ENCODE measurements around the gene TRIL.

TRIL gene

GRCh38 chr7:28980451-28981160 is 22.5 kb upstream of the TRIL start:
- no peak for DNase-seq

- no peak for DNase-seq
These were observed 21.6 kb upstream of the TRIL start for GRCh38 chr7:28979776-28980175.

GRCh38 chr7:28977881-28978280 is 19.8 kb upstream of the TRIL start:
- no peak for DNase-seq

GRCh38 chr7:28976022-28976421 is 17.9 kb upstream of the TRIL start:
- no peak for DNase-seq

DNA sequence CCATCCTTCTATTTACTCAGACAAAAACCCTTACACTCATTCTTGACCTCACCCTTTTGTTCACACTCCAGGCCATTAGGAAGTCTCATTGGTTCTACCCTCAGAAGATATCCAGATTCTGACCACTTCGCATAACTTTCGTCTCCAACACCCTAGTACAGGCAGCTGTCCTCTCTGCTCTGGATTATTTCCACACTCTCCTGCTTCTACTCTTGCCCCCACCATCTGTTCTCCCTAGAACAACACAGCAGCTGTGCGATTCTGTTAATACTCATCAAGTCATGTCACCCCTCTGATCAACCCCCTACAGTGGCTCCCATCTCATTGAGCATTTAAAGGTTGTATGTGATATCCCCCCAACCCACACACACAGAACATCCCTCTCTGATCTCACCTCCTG is 15.5 kb upstream of the TRIL start:
- DNase-seq: no peak

GRCh38 chr7:28964056-28964455 is 5.9 kb upstream of the TRIL start:
- DNase-seq: no peak

DNA sequence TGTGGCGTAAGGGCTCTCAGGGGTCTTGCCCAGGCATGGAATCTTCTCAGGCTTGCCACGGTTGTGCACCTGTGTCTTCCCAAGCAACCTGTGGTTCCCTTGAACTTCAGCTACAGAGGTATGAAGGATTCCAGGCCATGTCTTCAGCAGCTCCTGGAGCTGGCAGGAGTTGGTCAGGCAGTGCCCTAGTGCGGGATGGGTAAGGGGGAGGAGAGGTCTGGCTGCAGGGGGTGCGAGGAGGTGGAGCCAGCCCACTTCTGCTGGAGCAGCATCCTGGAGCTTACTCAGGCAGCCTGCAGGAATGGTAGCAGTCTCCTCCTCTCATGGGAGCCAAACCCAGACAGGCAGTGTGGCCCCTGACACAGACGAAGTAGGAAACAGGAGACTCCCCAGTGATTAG is 3.8 kb upstream of the TRIL start:
- no peak for DNase-seq

- DNase-seq: no peak
These were observed 2.1 kb upstream of the TRIL start for GRCh38 chr7:28960071-28960840.

- no peak for DNase-seq
These were observed 834 bp upstream of the TRIL start for GRCh38 chr7:28958980-28959347.

GRCh38 chr7:28957751-28958234 is 337 bp downstream of the TRIL start:
- DNase-seq: no peak

DNA sequence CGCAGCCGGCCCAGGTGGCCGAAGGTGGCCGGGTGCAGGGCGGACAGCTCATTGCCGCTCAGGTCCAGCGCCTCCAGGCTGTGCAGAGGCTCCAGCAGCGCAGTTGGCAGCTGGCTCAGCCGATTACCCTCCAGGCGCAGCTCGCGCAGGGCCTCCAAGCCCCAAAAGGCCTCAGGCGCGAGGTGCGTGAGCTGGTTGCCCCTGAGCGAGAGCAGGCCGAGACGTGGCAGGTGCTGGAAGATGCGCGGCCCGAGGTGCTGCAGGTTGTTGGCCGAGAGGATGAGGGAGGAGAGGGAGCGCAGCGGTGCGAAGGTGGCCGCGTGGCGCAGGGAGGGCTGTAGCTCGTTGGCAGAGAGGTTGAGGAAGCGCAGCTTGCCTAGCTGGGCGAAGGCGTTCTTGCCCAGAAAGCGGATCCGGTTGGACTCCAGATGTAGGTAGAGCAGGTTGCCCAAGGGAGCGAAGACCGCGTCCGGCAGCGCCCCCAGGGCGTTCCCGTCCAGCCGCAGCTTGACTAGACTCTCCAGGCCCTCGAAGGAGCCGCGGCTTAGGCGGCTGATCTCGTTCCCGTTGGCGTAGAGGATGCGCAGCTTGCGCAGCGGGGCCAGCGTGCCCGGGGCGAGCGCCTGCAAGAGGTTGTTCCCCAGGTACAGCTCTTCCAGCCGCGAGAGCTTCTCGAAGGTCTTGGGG is 923 bp downstream of the TRIL start:
- DNase-seq: no peak

DNA sequence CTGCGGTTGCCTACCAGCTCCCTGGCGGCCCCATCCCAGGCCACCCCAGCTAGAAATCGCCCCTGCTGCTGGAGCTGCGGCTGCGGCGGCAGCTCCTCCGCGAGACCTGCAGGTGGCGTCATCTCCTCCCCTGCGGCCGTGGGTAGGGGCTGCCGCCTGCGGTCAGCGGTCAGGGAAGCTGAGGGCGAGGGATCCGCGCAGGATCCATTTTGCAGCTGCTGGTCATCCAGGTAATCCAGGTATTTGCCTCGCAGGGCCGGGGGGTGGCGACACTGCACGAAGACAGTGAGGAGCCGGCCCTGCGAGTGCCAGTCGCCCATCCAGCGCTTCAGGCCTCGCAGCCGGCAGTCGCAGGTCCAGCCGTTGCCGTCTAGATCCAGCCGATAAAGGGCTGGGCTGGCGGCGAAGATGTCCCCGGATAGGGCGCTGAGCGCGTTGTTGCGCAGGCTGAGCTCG is 1.5 kb downstream of the TRIL start:
- no peak for DNase-seq

DNA sequence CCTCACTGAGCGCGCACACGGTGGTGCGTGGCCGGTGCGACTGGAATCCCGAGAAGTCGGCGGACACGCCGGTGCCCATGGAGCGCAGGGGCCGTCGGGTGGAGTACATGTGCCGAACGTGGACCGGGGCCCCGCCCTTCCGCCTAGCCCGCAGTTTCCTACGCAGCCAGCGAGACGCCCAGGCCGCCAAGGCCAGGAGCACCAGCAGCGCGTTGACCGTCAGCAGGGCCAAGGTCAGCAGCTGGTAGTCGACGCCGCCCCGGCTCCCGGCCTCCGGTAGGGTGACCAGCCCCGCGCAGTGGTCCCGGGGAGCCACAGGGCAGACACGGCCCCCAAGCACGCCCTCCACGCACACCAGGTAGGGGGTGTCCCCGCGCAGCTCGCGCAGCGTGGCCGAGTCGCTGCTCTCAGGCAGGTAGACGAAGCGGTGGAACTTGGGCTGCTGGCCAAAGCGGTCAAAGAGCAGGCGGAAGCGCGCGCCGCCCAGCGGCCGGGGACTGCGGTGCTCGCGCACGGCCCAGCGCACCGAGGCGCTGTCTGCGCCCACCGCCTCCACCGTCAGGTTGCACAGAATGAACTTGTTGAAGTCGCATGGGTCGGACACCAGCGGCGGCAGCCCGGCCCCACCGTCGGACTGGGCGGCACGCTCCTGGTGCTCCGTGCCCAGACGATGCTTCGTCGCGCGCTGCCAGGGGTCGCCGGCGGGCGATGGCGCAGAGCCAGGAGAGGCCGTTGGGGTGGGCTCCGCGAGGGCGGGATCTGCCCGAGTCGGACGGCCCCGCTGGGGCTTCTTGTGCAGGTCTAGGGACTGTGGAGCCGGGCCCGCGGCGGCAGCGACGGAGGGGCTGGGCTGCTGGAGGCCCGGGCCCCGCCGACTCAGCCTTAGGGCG is 2.2 kb downstream of the TRIL start:
- DNase-seq: no peak

DNA sequence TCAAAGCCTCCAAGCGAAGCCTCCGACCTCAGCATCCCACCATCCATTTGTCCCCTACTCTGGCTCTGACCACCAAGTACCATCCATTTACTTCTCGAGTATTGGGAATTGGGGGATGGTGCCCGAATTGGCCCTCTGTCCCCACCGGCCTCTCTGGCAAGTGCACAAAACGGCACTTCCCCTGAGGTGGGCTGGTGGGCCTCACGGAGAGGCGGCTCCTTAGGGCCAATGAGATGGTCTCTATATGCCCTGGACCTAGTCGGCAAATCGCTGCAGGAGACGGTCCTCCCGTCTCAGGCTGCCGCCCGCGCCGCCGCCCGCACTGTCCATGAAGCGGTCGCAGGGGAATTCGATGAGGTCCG is 2.8 kb downstream of the TRIL start:
- no peak for DNase-seq

DNA sequence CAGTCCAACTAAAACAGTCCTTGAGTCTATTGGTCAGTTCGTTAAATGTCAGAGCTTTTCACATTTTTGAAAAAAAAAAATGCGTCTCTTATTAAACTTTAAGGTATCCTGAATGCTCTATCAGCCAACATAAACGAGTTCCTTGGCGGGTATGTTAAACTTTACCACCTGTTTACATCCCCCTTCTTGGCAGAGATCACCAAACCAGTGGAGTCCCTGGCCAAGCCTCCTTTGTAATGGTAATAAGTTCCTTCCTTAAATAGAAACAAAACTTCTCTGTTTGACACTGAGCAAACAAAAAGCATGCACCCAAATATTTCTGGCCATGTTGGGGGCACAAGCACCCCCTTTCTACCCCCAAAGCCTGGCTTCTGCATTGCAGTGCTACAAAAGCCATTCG is 3.2 kb downstream of the TRIL start:
- no peak for DNase-seq

DNA sequence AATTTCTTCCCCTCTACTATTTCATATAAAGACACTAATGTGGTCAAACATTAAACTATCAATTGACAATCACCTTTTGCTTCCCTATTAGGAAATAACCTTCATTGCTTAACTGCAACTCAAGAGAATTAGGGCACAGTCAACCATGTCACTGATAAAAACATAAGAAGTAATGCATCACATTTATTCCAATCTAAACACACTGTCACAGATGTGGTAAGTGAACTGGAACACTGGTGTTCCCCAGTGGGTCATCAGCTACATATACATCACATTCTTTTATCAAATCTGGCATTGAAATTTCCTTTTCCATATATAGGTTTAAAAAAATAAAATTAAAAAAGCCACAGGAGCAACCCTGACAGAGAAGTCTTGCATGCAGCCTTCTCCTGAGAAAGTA is 3.7 kb downstream of the TRIL start:
- DNase-seq: no peak

GRCh38 chr7:28953633-28954032 is 4.5 kb downstream of the TRIL start:
- no peak for DNase-seq

- DNase-seq: no peak
These were observed 16.0 kb downstream of the TRIL start for GRCh38 chr7:28942168-28942567.

- DNase-seq: no peak
These were observed 16.5 kb downstream of the TRIL start for GRCh38 chr7:28941633-28942032.

- no peak for DNase-seq
These were observed 17.3 kb downstream of the TRIL start for GRCh38 chr7:28940741-28941384.

DNA sequence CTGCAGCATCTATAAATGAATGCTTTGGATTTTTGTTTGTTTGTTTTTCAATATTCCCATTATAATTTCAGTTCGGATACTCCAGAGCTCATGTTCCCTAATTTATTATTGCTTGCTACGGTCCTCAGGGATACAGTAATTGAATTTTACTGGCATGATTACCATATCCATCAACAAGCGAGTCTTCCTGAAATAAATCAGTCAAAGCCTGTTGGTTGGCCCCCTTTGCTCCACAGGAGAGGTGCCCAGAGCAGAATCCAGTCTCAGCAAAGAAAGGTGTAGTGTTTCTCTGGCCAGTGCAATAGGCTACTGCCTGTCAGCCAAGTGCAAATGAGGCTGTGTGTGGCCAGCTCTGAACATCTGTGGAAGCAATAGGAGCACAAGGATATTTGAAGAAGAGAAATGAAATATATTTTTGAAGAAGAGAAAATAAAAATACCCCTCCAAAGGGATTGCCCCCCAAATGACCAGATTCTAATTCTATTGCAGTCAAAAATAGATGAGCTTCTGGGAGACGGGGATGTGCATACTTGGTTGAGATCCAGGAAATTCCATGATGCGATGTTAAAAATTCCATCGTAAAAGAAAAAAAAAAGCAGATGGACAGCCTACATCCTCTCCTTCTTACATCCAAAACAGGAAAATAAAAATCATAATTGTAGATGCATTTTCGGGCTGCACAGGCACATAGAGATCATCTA is 18.1 kb downstream of the TRIL start:
- no peak for DNase-seq

DNA sequence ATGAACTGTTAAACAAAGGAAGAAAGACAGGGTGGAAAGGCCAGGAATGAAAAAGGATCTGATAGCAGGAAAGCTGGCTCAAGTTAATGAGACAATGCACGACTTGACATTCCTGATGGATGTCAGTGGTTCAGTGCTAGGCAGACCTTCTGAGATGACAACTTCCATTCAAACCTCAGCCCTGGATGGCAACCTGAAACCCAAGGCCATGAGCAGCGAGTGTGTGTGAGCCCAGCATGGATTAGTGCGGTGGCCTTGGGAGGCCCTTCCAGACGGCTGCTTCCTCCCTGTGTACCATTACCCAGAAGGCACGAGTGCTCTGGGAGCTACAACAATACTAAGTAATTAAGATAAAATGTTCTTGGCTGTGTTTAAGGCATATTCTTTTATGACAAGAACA is 18.8 kb downstream of the TRIL start:
- DNase-seq: no peak
